ENCODE data around the gene SLC9B1. TPM values are rescaled to one million over a fixed set of nuclear protein-coding genes. Genes with fewer than 3 reads are reported as not detected.
A peak's percentile ranks its signal among the peaks of the same experiment; 100 is the strongest.

SLC9B1 gene
- total RNA-seq, 4 donors from 2014 or later = 1.5 to 4.2 (median 2.4) TPM

GRCh38 chr4:103024996-103025395, 5.5 kb upstream of the SLC9B1 start:
- Histone ChIP-seq H3K4me1 (peaks cover 0 to 3% (median 0%) of the 10 kb centered on the region in 4 donors), H3K9me3 (no peaks in the 10 kb centered on the region), H3K27me3 (no peaks in the 10 kb centered on the region), H3K4me3 (no peak overlapping the region), H3K27ac (no peak overlapping the region), H3K36me3 (peaks cover 0 to 9% (median 0%) of the 10 kb centered on the region in 3 donors)
- TF ChIP-seq EP300 (IDR thresholded peaks at IDR 0.05) (no peak), POLR2A (IDR thresholded peaks at IDR 0.05) (no peak), CTCF (IDR thresholded peaks at IDR 0.05) (no peak)
- 96 to 98% methylated on average over 3 of the region's 3 CpGs for WGBS, 2 donors
- no peak for DNase-seq (ENCODE audit: low spot score in 2 of 2)

- Histone ChIP-seq H3K27ac (peak overlapping the region in 1 of 4 donors; percentile 98), H3K36me3 (peaks cover 0 to 3% (median 0%) of the 10 kb centered on the region in 3 donors), H3K4me3 (no peak overlapping the region), H3K27me3 (no peaks in the 10 kb centered on the region), H3K9me3 (no peaks in the 10 kb centered on the region), H3K4me1 (peaks cover 0 to 15% (median 3%) of the 10 kb centered on the region in 4 donors)
- TF ChIP-seq POLR2A (IDR thresholded peaks at IDR 0.05) = no peak
- no peak for DNase-seq (ENCODE audit: low spot score in 2 of 2)
- 96 to 100% methylated on average over 2 of the region's 2 CpGs for WGBS, 2 donors
These were observed 1.6 kb upstream of the SLC9B1 start for GRCh38 chr4:103021120-103021519.

- Histone ChIP-seq H3K27me3 (no peaks in the 10 kb centered on the region), H3K36me3 (no peaks in the 10 kb centered on the region), H3K4me3 (peak overlapping the region; percentile 30 to 65 (median 56)), H3K27ac (peak overlapping the region; percentile 81 to 98 (median 89)), H3K4me1 (peaks cover 0 to 15% (median 3%) of the 10 kb centered on the region in 4 donors), H3K9me3 (no peaks in the 10 kb centered on the region)
- DNase-seq (ENCODE audit: low spot score in 2 of 2) = peak in 1 of 2 donors; percentile 21
- 47 to 49% methylated on average over 8 of the region's 8 CpGs for WGBS, 2 donors
- TF ChIP-seq POLR2A (IDR thresholded peaks at IDR 0.05) (no peak), EP300 (IDR thresholded peaks at IDR 0.05) (no peak), CTCF (IDR thresholded peaks at IDR 0.05) (no peak)
These were observed 856 bp downstream of the SLC9B1 start for GRCh38 chr4:103018391-103019307.

GRCh38 chr4:103012551-103012950, 7.0 kb downstream of the SLC9B1 start:
- H3K27me3 ChIP-seq = no peaks in the 10 kb centered on the region
- TF ChIP-seq EP300 (IDR thresholded peaks at IDR 0.05) (no peak), CTCF (IDR thresholded peaks at IDR 0.05) (no peak), POLR2A (IDR thresholded peaks at IDR 0.05) (no peak)
- no peaks in the 10 kb centered on the region for H3K9me3 ChIP-seq
- H3K4me3 ChIP-seq = no peak overlapping the region
- H3K4me1 ChIP-seq = peaks cover 0 to 20% (median 10%) of the 10 kb centered on the region in 4 donors
- DNase-seq (ENCODE audit: low spot score in 2 of 2) = no peak
- H3K36me3 ChIP-seq = no peaks in the 10 kb centered on the region
- peak overlapping the region; percentile 41 to 87 (median 66) for H3K27ac ChIP-seq

- Histone ChIP-seq H3K4me1 (peaks cover 0 to 20% (median 10%) of the 10 kb centered on the region in 4 donors), H3K27me3 (no peaks in the 10 kb centered on the region), H3K36me3 (no peaks in the 10 kb centered on the region), H3K27ac (peak overlapping the region; percentile 41 to 87 (median 66)), H3K4me3 (no peak overlapping the region), H3K9me3 (no peaks in the 10 kb centered on the region)
- peak in 1 of 2 donors; percentile 37 for DNase-seq (ENCODE audit: low spot score in 2 of 2)
- no peak for TF ChIP-seq EP300 (IDR thresholded peaks at IDR 0.05)
- no peak for TF ChIP-seq POLR2A (IDR thresholded peaks at IDR 0.05)
- WGBS, 2 donors = 30 to 41% methylated on average over 1 of the region's 1 CpG
These were observed 7.4 kb downstream of the SLC9B1 start for GRCh38 chr4:103012060-103012459.

GRCh38 chr4:103011378-103012025, 8.0 kb downstream of the SLC9B1 start:
- H3K27ac ChIP-seq = peak overlapping the region; percentile 41 to 87 (median 66)
- TF ChIP-seq CTCF (IDR thresholded peaks at IDR 0.05) = no peak
- TF ChIP-seq EP300 (IDR thresholded peaks at IDR 0.05) = no peak
- no peak for TF ChIP-seq POLR2A (IDR thresholded peaks at IDR 0.05)
- no peak for DNase-seq (ENCODE audit: low spot score in 2 of 2)
- no peak overlapping the region for H3K4me3 ChIP-seq
- H3K9me3 ChIP-seq = no peaks in the 10 kb centered on the region
- WGBS, 2 donors = 83 to 92% methylated on average over 4 of the region's 4 CpGs
- peaks cover 0 to 20% (median 10%) of the 10 kb centered on the region in 4 donors for H3K4me1 ChIP-seq
- no peaks in the 10 kb centered on the region for H3K36me3 ChIP-seq
- H3K27me3 ChIP-seq = no peaks in the 10 kb centered on the region
